ENCODE data around the gene BMPR1B.
"Not testable (repeated sequence)": the region's sequence is repeated elsewhere in the genome, so short reads cannot be mapped to it uniquely, and the experiment has no call there.

The BMPR1B gene

DNA sequence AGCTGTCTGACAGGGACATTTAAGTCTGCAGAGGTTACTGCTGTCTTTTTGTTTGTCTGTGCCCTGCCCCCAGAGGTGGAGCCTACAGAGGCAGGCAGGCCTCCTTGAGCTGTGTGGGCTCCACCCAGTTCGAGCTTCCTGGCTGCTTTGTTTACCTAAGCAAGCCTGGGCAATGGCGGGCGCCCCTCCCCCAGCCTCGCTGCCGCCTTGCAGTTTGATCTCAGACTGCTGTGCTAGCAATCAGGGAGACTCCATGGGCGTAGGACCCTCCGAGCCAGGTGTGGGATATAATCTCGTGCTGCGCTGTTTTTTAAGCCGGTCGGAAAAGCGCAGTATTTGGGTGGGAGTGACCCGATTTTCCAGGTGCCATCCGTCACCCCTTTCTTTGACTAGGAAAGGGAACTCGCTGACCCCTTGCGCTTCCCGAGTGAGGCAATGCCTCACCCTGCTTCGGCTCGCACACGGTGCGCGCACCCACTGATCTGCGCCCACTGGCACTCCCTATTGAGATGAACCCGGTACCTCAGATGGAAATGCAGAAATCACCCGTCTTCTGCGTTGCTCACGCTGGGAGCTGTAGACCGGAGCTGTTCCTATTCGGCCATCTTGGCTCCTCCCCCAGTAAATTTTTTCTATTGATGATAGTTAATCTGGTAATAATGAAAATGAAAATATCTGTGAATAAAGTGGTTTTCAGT is 83.6 kb downstream of the BMPR1B start:
- not testable (repeated sequence) for FAIRE-seq

DNA sequence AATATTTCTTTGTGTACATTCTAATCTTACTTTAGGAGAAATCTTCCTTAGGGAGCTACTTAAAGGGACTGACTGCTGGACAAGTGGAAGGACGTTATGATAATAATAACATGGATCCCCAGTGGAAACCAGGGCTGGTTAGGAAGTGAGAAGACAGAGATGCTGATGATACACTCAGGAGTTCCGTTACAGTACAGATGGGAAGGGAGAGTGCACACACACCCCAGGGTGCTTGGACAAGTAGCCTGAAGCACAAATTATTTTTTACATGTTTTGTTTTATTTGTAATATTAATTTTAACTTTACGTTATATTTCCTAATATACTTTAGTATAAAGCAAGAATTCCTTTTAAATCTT is 84.1 kb downstream of the BMPR1B start:
- FAIRE-seq, result no peak

DNA sequence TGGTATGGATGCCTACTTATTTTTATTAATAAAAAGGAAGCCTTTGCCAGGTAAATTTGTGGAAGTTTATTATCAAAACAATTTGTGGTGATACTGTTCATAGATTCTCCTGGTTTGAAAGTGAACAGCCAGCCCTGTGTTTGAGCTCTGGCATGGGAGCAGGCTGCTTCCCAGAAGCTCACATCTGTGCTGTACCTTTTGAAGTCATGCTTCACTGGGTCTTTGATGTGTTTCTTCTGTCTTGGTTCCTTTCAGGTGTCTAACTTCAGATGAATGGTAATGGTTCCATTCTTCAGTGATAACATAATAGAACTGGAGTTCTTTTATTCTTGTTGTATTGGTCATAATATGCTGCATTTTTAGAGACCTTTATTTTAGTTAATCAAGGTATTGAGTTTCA is 85.5 kb downstream of the BMPR1B start:
- no peak for FAIRE-seq

DNA sequence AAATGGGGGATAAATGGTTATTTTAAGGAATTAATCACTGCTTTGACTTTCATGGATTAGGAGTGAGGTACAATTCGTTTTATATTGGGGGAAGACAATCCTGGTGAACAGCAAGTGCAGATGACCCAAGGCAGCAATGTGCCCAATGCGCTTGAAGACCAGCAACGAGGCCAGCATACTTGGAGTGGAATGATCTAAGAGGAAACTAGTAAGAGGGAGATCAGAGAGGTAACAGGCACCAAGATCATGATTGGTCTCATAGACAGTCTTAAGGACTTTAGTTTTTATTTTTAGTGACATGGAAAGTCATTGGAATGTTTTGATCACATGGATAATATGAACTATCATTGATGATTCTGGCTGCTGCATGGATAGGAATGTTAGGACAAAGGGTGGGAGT is 90.6 kb downstream of the BMPR1B start:
- FAIRE-seq, result no peak

DNA sequence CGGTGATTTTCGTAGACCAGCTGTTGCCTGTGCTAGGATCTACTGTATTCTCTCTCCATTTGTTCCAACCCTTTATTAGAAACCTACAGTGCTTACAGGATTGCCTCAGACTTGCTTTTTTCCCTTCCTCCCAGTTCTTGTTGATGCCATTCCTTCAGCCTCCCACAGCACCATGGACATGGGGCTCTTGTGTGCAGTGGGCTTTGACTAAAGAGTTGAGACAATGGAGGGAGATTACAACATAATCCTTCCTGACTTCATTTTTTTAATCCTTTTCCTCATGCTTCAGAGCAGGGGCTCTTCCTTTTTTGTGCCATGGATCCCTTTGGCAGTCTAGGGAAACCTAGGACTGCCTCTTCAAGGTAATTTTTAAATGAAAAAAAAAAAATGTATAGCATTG is 92.1 kb downstream of the BMPR1B start:
- FAIRE-seq, result no peak

DNA sequence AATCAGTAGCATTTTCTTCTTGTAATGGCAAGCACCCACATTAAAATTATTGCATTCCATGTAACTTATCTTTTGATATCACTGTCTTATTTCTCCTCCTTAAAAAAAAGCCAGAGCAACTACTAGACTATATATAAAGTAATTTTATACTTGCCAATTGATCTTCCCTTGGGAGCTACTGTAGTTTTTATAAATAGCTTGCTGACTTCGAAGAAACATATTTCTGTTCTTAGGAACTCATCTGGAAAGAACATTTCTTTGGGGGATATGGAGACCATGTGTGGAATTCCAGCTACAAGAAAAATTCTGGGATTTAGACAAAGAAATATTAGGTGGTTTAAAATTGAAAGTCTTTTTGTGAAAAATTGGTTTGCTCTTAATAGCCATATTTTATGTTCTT is 94.9 kb downstream of the BMPR1B start:
- no peak for FAIRE-seq

DNA sequence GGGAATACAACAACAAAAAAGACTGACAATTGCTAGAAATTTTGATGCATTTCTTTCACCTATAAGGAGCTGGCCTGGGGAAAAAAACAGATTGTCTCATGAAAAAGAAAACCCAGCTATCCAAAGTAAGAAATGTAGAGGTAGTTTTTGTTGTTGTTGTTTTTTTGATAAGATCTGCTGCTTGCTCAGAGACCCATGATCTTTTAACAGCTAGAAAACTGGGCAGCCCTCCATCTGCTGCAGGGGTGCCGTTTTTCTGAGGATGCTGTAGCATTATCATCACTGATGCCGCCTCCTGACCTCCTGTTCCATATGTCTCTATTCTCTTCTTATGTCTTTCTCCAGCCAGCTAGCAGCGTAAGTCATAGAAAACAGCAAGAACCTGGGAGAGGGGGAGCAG is 98.3 kb downstream of the BMPR1B start:
- FAIRE-seq, result no peak

DNA sequence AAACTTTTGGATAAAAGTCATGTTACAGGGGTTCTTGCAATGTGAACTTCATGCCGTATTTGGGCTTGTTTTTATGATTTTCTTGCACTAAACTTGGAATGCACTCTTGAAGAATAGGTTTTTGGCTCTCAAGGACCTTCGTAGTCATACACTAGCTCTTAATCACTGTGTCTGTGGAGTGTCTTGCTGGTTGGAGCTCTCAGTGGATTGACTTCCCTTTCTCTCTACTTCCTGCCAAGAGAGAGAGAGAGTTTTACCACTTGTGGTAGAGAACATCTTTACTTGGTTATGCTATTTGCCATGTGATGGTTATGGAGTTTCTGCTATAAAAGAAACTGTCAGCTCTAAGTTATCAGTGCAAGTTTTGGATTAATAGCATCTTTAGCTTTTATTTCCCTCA is 112.4 kb downstream of the BMPR1B start:
- no peak for FAIRE-seq

DNA sequence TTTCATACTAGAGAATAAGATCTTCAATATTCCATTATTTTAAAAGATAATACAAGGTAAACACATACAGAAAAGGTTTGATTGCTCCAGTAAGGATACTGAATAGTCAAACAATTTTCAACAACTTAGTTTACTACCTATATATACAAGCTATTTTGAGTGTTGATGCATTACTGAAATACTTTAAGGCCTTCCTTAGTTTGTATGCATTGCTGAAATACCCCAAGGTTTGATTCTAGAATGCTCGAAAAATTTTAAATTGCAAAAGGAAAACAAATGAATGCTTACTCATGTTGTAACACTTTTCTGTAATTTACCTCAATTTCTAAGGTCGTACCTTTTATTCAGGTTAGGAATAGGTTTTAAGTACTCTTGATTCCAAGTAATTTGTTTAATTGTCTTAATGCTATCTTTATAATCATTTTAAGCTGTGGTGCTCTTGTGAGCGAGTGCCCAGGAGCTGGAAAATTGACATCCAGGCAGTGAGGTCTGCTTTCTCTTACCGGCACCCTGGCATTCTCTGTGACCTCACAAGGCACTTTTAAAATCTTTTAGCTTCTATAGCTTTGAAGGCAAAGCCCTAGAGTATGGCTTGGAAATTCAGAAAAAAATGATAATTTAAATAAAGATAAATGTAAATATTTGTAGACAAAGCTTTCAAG is 114.0 kb downstream of the BMPR1B start:
- no peak for FAIRE-seq

DNA sequence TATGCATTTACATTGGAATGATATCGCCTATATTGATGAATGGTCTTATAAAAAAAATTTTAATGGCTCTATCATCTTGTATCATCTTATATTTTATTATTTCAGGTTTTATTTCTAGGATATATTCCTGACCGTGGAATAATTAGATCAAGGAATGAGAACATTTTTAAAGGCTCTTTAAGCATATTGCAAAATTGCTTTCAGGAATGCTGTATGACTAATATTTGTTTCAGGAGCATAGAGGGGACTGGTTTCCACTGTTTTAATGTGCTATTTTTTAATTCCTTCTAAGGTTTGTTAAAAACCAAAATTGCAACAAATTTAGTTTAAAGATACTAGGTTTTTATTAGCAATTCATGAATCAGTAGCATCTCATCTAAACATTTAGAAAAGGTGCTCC is 120.2 kb downstream of the BMPR1B start:
- no peak for FAIRE-seq

DNA sequence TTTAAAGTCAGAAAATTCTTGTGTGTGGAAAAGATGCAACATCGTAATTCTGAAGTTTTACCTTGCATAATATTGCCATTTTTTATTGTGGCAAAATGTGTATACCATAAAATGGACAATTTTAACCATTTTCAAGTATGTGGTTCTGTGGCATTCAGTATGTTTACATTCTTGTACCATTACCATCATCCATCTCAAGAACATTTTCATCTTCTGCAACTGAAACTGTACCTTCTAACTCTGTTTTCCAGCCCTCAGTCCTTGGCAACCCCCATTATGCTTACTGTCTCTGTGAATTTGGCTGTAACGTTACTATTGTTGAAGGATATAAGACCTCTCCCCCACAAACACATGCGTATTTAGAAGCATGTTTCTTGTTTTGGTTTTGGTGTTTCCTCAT is 123.2 kb downstream of the BMPR1B start:
- no peak for FAIRE-seq

DNA sequence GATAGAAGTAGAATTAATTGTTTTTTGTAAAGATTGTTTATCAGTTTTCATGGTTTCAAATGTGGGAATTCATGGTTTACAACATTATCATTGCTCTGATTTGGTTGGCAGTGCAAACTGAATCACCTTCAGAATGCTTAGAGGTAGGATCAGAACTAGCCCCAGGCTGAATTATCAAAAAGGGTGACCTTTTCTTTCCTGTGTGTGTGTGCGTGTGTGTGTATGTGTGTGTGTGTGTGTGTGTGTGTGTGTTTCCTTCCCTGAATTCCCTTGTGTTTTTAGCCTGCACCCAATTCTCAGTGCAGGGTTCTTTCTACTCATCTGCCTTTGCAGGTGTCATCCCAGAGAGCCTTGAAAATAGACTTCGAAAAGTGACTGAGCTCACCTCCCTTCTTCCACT is 125.0 kb downstream of the BMPR1B start:
- FAIRE-seq, result no peak

DNA sequence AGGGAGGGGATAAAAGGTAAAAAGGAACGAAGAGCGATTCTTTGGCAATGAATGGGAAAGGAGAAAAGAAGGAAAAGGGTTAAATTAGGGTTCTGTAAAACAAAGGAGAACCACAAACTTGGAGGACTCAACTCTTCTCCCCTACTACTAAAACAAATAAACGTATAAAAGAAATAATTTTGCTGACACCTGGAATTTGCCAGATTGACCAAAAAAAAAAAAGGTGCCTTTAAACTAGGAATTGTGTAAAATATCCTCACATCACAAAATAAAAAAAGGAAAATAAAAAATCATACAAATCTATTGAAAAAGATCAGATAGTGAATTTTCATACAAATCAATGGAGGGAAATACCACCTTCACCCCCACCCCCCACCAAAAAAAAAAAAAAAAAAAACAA is 129.3 kb downstream of the BMPR1B start:
- no peak for FAIRE-seq

DNA sequence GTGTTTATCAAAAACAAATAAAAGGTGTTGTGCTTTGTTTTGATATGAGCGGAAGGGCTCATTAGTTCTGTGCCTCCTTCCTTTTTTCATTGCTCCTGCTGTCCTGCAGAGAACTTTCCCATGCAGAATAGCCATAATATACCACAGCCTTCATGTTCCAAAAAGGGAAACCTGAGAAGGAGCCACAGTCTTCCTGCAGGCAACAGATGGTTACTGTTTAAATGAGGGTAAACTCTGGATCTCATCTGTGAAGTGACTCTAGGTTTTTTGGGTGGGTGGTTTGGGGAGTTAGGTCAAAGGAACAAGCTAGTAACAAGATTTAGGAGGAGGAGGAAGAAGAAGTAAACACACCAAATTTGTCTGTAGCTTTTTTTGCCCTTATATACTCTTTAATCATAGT is 131.8 kb downstream of the BMPR1B start:
- no peak for FAIRE-seq

DNA sequence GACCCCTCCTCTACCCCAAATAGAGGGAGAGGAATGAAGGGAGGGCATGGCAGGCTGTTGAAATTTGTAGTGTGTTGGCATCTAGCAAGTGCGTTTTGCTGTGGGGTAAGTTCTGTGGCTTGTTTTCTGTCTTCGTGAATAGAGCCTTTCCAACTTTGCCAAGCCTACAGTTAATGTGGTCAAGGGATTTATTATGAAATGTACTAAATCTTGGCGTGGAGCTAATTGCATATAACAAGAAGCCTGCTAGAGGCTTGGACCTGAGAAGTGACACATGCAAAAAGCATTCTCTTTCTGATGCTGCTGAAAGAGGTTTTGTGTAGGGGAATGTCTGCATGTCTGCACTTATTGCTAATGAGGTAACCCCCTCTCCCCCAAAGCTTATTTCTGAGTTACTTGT is 132.2 kb downstream of the BMPR1B start:
- no peak for FAIRE-seq

DNA sequence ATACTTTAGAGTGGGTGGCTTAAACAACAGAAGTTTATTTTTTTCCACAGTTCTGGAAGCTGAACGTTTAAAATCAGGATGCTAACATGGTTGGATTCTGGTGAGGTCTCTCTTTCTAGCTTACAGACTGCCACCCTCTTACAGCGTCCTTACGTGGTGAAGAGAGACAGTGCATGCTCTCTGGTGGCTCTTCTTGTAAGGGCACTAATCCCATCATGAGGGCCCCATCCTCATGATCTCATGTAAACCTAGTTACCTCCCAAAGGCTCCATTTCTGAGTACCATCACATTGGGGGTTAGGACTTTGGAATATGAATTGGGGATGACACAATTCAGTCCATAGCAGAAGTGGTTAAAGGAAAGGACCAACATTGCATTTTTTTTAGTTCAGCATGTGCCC is 132.8 kb downstream of the BMPR1B start:
- FAIRE-seq, result no peak

DNA sequence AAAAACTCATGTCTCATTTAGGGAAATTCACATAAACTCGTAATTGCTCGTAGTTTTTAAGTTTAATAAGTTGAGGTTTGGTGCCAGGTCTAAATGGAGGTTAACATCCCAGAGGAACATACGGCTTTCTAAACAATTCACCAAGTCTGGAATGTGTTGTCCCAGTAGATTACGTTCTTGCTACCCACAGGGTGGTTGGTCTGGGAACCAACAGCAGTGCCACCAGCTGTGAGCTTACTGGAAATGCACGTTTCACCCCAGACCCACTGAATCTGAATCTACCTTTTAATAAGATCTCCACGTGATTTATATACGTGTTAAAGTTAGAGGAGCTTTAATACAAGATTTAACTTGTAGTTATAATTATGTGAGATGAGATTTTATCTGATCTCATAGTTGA is 134.3 kb downstream of the BMPR1B start:
- no peak for FAIRE-seq

DNA sequence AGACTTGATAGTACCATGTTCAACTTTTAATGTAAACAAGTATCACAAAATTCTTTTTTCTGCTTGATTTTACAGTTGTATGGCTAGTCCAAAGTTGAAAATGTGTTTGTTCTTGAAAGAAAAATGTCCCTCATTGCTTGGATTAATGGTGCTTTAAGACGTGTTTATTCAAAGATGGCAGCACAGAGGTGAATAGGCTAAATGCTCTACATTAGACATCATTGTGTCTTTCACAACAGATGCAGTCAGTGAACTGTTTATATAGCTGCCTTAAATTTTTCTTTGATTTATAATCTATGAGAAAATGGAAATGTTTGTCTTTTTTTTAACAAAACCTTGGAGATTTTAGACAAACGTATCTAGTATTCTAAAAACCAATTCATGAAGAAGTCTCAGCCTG is 137.3 kb downstream of the BMPR1B start:
- FAIRE-seq, result no peak

DNA sequence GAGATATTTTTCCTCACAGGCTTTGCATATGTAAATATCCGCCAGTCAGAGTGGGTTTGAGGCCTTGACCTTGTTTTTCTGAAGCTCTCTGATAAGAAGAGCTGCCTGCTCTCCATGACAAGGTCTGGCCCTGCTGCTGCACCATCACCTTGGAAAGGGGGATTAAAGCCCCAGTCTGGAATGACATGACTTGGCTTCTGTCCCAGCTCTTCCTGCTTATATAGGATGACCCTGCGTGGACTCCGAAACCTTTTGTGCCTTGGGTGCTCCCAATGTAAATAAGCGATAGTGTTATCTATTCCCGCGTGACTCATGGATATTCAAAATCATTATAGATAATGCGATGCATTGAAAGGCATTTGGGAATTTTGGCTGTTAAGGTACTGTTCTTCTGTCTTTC is 139.3 kb downstream of the BMPR1B start:
- no peak for FAIRE-seq

DNA sequence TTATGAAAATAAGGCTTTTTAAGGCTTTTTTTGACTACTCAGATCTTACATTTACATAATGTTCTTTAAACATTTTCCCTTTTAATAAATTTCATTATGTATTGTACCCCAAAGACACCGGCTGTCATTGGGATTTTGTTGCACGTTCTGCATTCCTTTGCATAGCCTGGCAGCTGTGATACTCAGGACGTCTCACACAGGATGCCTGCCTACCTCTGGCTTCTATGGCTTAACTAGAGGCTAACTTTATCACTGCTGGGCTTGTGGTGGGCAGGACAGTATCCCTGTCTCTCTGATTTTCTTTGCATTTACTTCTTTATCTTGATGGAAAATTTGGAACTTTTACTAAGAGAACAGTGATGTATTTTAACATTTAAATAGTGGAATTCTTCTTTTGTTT is 147.8 kb downstream of the BMPR1B start:
- FAIRE-seq, result no peak

DNA sequence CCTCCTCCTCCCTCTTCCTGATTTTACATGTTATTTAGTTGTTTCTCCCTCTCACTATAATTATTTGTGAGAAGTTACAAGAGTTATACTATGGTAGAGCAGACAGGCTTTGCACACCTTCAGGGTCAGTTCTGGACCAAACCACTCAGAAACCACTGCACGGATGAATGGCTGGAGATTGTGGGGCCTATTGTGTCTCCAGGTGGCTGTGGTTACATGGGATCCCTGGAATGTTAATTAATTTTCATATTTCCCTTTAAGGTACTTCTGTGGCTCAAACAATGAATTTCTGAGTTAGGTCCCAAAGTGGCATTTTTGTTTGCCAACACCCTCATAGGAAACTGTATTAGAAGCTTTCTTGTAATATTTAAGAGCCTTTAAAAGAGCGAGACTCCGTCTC is 151.9 kb downstream of the BMPR1B start:
- no peak for FAIRE-seq

DNA sequence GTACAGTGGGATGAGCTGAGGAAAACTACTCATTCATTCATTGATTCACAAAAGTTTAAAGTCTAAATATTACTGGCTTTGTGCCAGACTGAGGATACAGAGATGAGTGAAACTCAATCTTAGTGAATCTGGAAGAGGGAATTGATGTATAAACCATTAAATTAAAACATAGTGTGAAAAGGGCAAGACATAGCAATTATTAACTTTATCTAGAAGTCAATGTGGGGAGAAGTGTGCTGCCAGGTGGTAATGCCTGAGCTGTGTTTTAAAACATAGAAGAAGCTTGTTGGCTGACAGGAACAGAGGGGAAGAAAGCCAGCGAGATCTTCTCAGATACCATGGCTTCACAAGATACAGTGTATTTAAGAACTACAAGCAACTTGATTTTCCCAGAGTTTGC is 153.4 kb downstream of the BMPR1B start:
- FAIRE-seq, result no peak

DNA sequence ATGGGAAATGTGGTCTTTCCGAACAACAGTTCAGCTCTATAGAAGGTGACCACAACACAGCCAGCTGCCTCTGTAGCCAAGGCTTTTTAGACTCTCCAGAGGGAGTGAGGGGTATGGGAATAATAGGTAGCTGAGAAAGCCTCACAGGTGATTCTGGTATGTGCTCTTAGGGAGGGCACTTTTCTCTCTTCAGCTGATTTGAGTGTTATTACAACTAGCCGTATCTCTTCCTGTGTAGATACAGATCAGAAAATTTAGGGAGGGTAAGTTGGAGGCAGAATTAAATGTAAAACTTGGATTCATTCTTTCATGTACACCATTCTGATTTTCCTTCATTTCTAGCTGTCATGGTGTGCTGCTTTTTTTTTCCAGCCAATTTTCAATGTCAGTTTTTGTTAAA is 154.9 kb downstream of the BMPR1B start:
- FAIRE-seq, result no peak

DNA sequence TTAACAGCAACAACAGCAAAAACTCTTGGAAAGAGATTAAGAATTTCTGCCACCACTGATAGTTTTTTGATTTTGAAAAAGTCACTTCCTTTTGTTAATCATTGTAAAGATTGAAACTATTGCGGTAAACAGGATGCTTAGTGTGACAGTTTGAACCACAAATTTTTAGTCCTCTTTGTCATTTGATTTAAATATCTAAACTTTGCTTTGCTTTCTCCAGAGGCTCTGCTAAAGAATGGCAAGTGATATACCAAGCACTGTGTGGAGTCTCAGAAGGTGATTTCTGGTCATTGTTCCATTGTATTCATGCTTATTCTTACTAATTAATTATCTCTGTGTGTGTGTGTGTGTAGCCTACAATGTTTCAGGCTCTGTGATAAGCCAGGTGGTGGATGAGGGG is 155.6 kb downstream of the BMPR1B start:
- no peak for FAIRE-seq

DNA sequence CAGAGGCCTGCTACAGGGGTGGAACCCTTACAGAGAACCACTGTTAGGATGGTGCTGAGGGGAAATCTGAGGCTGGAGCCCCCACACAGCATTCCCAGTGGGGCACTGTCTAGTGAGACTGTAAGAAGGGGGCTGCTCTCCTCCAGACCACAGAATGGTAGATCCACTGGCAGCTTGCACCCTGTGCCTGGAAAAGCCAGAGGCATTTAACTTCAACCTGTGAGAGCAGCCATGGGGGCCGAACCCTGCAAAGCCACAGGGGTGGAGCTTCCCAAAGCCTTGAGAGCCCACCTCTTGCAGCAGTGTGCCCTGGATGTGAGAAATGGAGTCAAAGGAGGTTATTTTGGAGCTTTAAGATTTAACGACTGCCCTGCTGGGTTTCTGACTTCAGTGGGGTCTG is 159.4 kb downstream of the BMPR1B start:
- no peak for FAIRE-seq
